Breast epithelium (tissue), 4 donors: ENCODE data around the gene TMPRSS6. TPM values are rescaled to one million over a fixed set of nuclear protein-coding genes. Genes with fewer than 3 reads are reported as not detected.

Experiments used
- DNase-seq, 2 donors: peaks; one replicate each; pipeline ENCODE4 v3.0.0-alpha.2; 2019; ENCODE audit warnings: low spot score in 2 of 2
- H3K27ac ChIP-seq, 2 donors: fragments of 200-600 bp; sonication (generic) in 1 of 2; one replicate each; pipeline ENCODE4 v1.5.1; 2016 to 2019; ENCODE audit warnings: mild to moderate bottlenecking in 1 of 2
- H3K27me3 ChIP-seq, 2 donors: fragments of 200-600 bp; sonication (generic) in 1 of 2; one replicate each; pipeline versions ENCODE4 v1.5.1 to v1.6.0; 2017 to 2019; ENCODE audit warnings: control low read depth in 1 of 2, mild to moderate bottlenecking in 1 of 2
- H3K36me3 ChIP-seq: fragments of 200-600 bp; one replicate; pipeline ENCODE4 v1.5.1; 2019
- H3K4me1 ChIP-seq, 2 donors: fragments of 200-600 bp; sonication (generic); one replicate each; pipeline ENCODE4 v1.5.1; 2016 to 2019; ENCODE audit warnings: control low read depth in 1 of 2
- H3K4me3 ChIP-seq, 3 donors: fragments of 200-600 bp; sonication (generic); 1 replicate in 2 of 3; 2 replicates in 1 of 3; pipeline ENCODE4 v1.5.1; 2016 to 2019; ENCODE audit warnings: mild to moderate bottlenecking in 3 of 3, moderate library complexity in 2 of 3
- H3K9me3 ChIP-seq, 2 donors: fragments of 200-600 bp; sonication (generic) in 1 of 2; one replicate each; pipeline ENCODE4 v1.5.1; 2016 to 2019; ENCODE audit warnings: control low read depth in 1 of 2
- CTCF ChIP-seq, 3 donors: fragments of 450-650 bp; IDR thresholded peaks; one replicate each; pipeline ENCODE4 v1.5.1; 2016 to 2017; ENCODE audit warnings: antibody characterized with exemption in 3 of 3, mild to moderate bottlenecking in 3 of 3, moderate library complexity in 3 of 3
- POLR2A ChIP-seq: fragments of 450-650 bp; IDR thresholded peaks from one replicate; pipeline ENCODE4 v1.6.1; 2016; ENCODE audit warnings: antibody characterized with exemption, mild to moderate bottlenecking, moderate library complexity
- POLR2AphosphoS5 ChIP-seq, 3 donors: sonication (generic); formaldehyde crosslinking; IDR thresholded peaks; one replicate each; pipeline ENCODE4 v1.6.1; 2017; ENCODE audit warnings: antibody characterized with exemption in 3 of 3
- intact Hi-C: fragments of 100-400 bp; cut with DNase I; formaldehyde crosslinking; loops from one replicate; pipeline ENCODE4 v1.15.1; 2023; ENCODE audit warnings: low total_unique reads
- total RNA-seq, 3 donors: library from RNA; depleted of rRNA; stranded (reverse); fragments of >200 nt; gene quantifications; one replicate each; pipeline ENCODE4 v1.1.0, GENCODE V29; 2016

Gene TMPRSS6
- total RNA-seq, 3 donors from 2014 or later: 0.88 TPM; not detected in 2

- no peak overlapping the region for H3K4me3 ChIP-seq
- TF ChIP-seq POLR2A (no peak), CTCF (IDR thresholded peaks at IDR 0.05) (no peak), POLR2AphosphoS5 (IDR thresholded peaks at IDR 0.05) (no peak)
- intact Hi-C loops: no loop called here
- H3K4me1 ChIP-seq: peaks cover 0 to 7% of the 10 kb centered on the region in 2 donors
- H3K9me3 ChIP-seq: no peaks in the 10 kb centered on the region
- DNase-seq: no peak
- H3K36me3 ChIP-seq: no peaks in the 10 kb centered on the region
- H3K27me3 ChIP-seq: no peaks in the 10 kb centered on the region
- peak overlapping the region in 1 of 2 donors; percentile 21 for H3K27ac ChIP-seq
These were observed 93.2 kb downstream of the TMPRSS6 start for GRCh38 chr22:37016134-37016910.

GRCh38 chr22:37015587-37015878 lies 94.0 kb downstream of the TMPRSS6 start:
- intact Hi-C loops: no loop called here
- Histone ChIP-seq H3K27me3 (no peaks in the 10 kb centered on the region), H3K4me1 (no peaks in the 10 kb centered on the region), H3K27ac (no peak overlapping the region), H3K36me3 (no peaks in the 10 kb centered on the region), H3K9me3 (no peaks in the 10 kb centered on the region), H3K4me3 (no peak overlapping the region)
- TF ChIP-seq POLR2A: no peak
- TF ChIP-seq POLR2AphosphoS5 (IDR thresholded peaks at IDR 0.05): no peak
- TF ChIP-seq CTCF (IDR thresholded peaks at IDR 0.05): no peak
- DNase-seq: no peak

Other genes starting within 250 kb of the TMPRSS6 start
- gene NCF4, start 248.7 kb downstream of the TMPRSS6 start, total RNA-seq: 10 to 100 TPM; 13.4 to 36.8 (median 14.5) TPM
- gene CSF2RB, start 196.1 kb downstream of the TMPRSS6 start, total RNA-seq: 1 to 10 TPM; 3.3 to 8.6 (median 3.8) TPM
- gene TST, start 90.3 kb downstream of the TMPRSS6 start, total RNA-seq: 10 to 100 TPM; 51.1 to 68.0 (median 60.2) TPM
- gene MPST, start 90.0 kb downstream of the TMPRSS6 start, total RNA-seq: 100 to 1,000 TPM in 2 of 3 donors, 10 to 100 TPM in 1; 72.0 to 175 (median 113) TPM
- 10 to 100 TPM in 2 of 3 donors, 1 to 10 TPM in 1; 8.2 to 17.4 (median 11.1) TPM for gene KCTD17, start 58.0 kb downstream of the TMPRSS6 start, total RNA-seq
- gene IL2RB, start 40.2 kb upstream of the TMPRSS6 start, total RNA-seq: 1 to 10 TPM in 1 of 3 donors, under 1 TPM in 2; 0.15 to 1.3 (median 0.98) TPM
- 1 to 10 TPM; 2.2 to 3.6 (median 3.5) TPM for gene C1QTNF6, start 78.5 kb upstream of the TMPRSS6 start, total RNA-seq
- not detected for gene SSTR3, start 102.8 kb upstream of the TMPRSS6 start, total RNA-seq
- 10 to 100 TPM; 10.5 to 12.0 (median 11.5) TPM for gene RAC2, start 134.6 kb upstream of the TMPRSS6 start, total RNA-seq
- gene CYTH4, start 172.8 kb upstream of the TMPRSS6 start, total RNA-seq: 10 to 100 TPM in 2 of 3 donors, 1 to 10 TPM in 1; 6.9 to 25.1 (median 10.5) TPM